ENCODE measurements around the gene AFDN. TPM values are rescaled to one million over a fixed set of nuclear protein-coding genes. Genes with fewer than 3 reads are reported as not detected.

AFDN gene
- total and polyA plus RNA-seq, 10 of the 15 experiments (the other 5 are each of a cell fraction or from before 2014, with no cell fraction given), result 5.7 to 68.2 (median 45.1) TPM

DNA sequence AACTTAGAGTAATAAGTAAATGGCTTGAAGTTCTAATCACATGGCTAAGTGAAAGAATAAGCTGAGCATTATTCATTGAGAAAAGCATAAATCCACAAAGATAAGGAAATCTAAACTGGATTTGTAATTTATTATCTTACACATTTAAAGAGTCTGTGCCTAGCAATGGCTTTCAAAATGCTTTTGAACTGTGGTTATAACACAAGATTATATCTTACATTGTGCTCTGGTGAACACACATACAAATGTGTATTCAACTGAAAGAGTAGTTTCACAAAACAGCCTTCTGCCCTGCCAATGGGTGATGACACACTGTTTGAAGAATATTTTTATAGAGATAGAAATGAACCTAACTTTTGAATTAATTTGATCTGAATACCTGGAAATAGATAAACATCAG is 83.3 kb downstream of the AFDN start:
- Histone ChIP-seq H3K9me3 (replicated peaks; ENCODE audit: control insufficient read depth, insufficient read depth, low read length) (no peaks in the 10 kb centered on the region), H3K79me2 (ENCODE audit: control insufficient read depth, insufficient read depth, low read length) (no peaks in the 10 kb centered on the region), H3K9ac (ENCODE audit: control insufficient read depth, insufficient read depth, low read length) (no peak overlapping the region), H3K4me3 (no peak overlapping the region), H3K27me3 (replicated peaks in 1 of 2; ENCODE audit: control insufficient read depth in 2 of 2, insufficient read depth in 2 of 2, low read length in 1 of 2) (no peaks in the 10 kb centered on the region), H2AFZ (ENCODE audit: control insufficient read depth, low read depth, low read length) (no peak overlapping the region), H3K36me3 (ENCODE audit: control insufficient read depth in 2 of 2, insufficient read depth in 2 of 2, low read length in 1 of 2) (peaks cover 0 to under 1% of the 10 kb centered on the region in 2 experiments; a peak in 1 of 4 replicates), H3K27ac (ENCODE audit: control insufficient read depth, insufficient read depth) (no peak overlapping the region), H4K20me1 (ENCODE audit: control insufficient read depth, insufficient read depth) (no peaks in the 10 kb centered on the region), H3K4me2 (ENCODE audit: control insufficient read depth, insufficient read depth) (no peak overlapping the region), H3K4me1 (ENCODE audit: control insufficient read depth, insufficient read depth, low read length) (no peaks in the 10 kb centered on the region)
- SMC1A ChIA-PET (ENCODE audit: uncharacterized antibody, unreplicated experiment), result interaction anchor here (1.1 kb wide), 1 partner anchor 11 kb away, joined by 4 read pairs; no protein-coding TSS in a partner anchor
- no peak for DNase-seq (ENCODE audit: low read depth, low spot score)
- CTCF ChIA-PET, result no interaction called here
- POLR2A ChIA-PET, result no interaction called here
- RAD21 ChIA-PET (ENCODE audit: unreplicated experiment), result no interaction called here
- ATAC-seq, result no peak
- in situ Hi-C loops (cut with MboI) (no loop called here), intact Hi-C loops (cut with micrococcal nuclease; ENCODE audit: unreplicated experiment) (loop anchor here (5.0 kb wide), 1 partner anchor 358 kb away; no protein-coding TSS in a partner anchor)
- FAIRE-seq, result no peak
- TF ChIP-seq MYC (IDR thresholded peaks at IDR 0.05; ENCODE audit: insufficient read depth, insufficient read length, insufficient replicate concordance, low read length, severe bottlenecking), result no peak
- no peak for TF ChIP-seq GATAD2B (conservative IDR thresholded peaks at IDR 0.05; ENCODE audit: low read depth)
- no peak for TF ChIP-seq CBX3 (IDR thresholded peaks at IDR 0.05; ENCODE audit: borderline replicate concordance, low read depth)
- TF ChIP-seq KLF5 (IDR thresholded peaks at IDR 0.05; ENCODE audit: partially characterized antibody), result no peak
- BruUV-seq (replicated peaks), result no TSS peak

DNA sequence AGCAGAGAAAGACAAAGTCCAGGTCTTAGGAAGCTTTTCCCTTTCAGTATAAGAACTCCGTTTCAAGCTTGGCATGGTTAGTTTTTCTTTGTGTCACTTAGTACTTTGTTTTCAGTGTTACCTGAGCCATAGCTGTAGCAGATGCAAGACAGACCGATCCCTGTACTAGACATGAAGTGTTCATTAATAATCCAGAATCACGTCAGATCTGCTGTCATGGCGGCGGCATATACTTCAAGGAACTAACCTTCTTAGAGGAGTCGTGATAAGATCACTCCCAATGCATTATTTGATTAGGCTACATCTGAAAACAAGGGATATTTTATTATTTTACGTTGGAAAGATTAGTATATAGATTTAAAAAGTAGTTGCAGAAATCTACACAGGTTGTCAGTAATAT is 83.9 kb downstream of the AFDN start:
- ChIA-PET SMC1A (ENCODE audit: uncharacterized antibody, unreplicated experiment) (interaction anchor here (1.1 kb wide), 1 partner anchor 11 kb away, joined by 4 read pairs; no protein-coding TSS in a partner anchor), POLR2A (no interaction called here), RAD21 (ENCODE audit: unreplicated experiment) (interaction anchor here (0.8 kb wide), 2 partner anchors 57 to 622 kb away, joined by 3 read pairs; no protein-coding TSS in a partner anchor), CTCF (interaction anchor here (1.2 kb wide), 1 partner anchor 16 kb away, joined by 5 read pairs; no protein-coding TSS in a partner anchor)
- FAIRE-seq (no peak), DNase-seq (ENCODE audit: low read depth, low spot score) (no peak), ATAC-seq (no peak)
- Histone ChIP-seq H3K36me3 (ENCODE audit: control insufficient read depth in 2 of 2, insufficient read depth in 2 of 2, low read length in 1 of 2) (peaks cover 0 to 3% of the 10 kb centered on the region in 2 experiments; a peak in 2 of 4 replicates), H3K9me3 (replicated peaks; ENCODE audit: control insufficient read depth, insufficient read depth, low read length) (no peaks in the 10 kb centered on the region), H3K27ac (ENCODE audit: control insufficient read depth, insufficient read depth) (no peak overlapping the region), H3K79me2 (ENCODE audit: control insufficient read depth, insufficient read depth, low read length) (no peaks in the 10 kb centered on the region), H4K20me1 (ENCODE audit: control insufficient read depth, insufficient read depth) (no peaks in the 10 kb centered on the region), H3K4me3 (no peak overlapping the region), H3K9ac (ENCODE audit: control insufficient read depth, insufficient read depth, low read length) (no peak overlapping the region), H3K4me2 (ENCODE audit: control insufficient read depth, insufficient read depth) (no peak overlapping the region), H2AFZ (ENCODE audit: control insufficient read depth, low read depth, low read length) (no peak overlapping the region), H3K4me1 (ENCODE audit: control insufficient read depth, insufficient read depth, low read length) (no peaks in the 10 kb centered on the region), H3K27me3 (replicated peaks in 1 of 2; ENCODE audit: control insufficient read depth in 2 of 2, insufficient read depth in 2 of 2, low read length in 1 of 2) (no peaks in the 10 kb centered on the region)
- in situ Hi-C loops (cut with MboI) (no loop called here), intact Hi-C loops (cut with micrococcal nuclease; ENCODE audit: unreplicated experiment) (loop anchor here (5.0 kb wide), 1 partner anchor 358 kb away; no protein-coding TSS in a partner anchor)
- 89% methylated on average over 7 of the region's 7 CpGs for WGBS (ENCODE audit: insufficient coverage, insufficient replicate concordance, low lambda C conversion rate, missing lambda C conversion rate)
- TF ChIP-seq BCL11A (IDR thresholded peaks at IDR 0.05; ENCODE audit: low read depth, low read length), result no peak
- BruUV-seq (replicated peaks), result no TSS peak

Measured in GM12878 (cell line).